ENCODE results near the gene SRBD1. TPM values are rescaled to one million over a fixed set of nuclear protein-coding genes. Genes with fewer than 3 reads are reported as not detected.
A peak's percentile ranks its signal among the peaks of the same experiment; 100 is the strongest.

The SRBD1 gene
- polyA plus RNA-seq, 1 donor, result 10.7 TPM

DNA sequence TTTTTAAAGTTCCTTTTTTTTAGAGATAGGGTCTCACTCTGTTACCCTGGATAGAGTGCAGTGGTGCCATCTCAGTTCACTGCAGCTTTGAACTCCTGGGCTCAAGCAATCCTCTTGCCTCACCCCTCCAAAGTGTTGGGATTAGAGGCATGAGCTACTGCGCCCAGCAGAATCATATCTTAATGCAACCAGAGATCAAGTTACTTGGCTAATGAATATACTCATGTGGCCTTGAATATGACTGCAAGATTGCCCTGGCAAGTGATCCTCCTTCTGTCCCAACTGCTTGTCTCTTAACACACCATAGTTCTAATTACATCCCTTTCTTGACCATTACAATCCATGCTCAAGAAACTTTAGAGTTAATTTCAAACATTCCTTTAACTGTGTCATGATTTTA lies 133.5 kb downstream of the SRBD1 start:
- no peaks in the 10 kb centered on the region for H3K9me3 ChIP-seq (ENCODE audit: control insufficient read depth, low read depth, low read length)
- DNase-seq, result no peak

DNA sequence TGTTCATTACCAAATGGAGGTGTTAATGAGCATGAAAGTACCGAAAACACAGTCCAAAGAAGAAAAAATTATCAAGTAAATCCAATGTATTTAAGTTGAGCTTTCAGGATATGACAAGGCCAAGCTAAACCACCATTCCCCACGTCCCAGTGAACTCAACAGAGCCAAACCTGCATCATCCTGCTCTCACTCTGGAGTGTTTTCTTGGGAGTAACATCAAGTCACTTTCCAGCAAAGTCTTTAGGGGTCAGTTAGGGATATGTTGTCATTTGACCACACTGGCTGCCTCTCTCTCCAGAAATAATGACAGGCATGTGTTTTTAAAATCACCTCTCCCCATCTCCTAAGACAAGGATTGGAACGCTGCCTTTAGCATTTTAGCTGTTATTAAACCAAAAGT lies 140.5 kb downstream of the SRBD1 start:
- Histone ChIP-seq H3K27me3 (ENCODE audit: control insufficient read depth, insufficient read depth, low read length) (no peaks in the 10 kb centered on the region), H3K36me3 (ENCODE audit: control insufficient read depth, insufficient read depth, low read length) (no peaks in the 10 kb centered on the region), H3K27ac (ENCODE audit: low read length) (no peak overlapping the region), H3K4me3 (ENCODE audit: low read length) (no peak overlapping the region), H3K9me3 (ENCODE audit: control insufficient read depth, low read depth, low read length) (no peaks in the 10 kb centered on the region), H3K4me1 (ENCODE audit: control insufficient read depth, insufficient read depth, low read length) (peaks cover 8% of the 10 kb centered on the region)
- 78% methylated on average over 2 of the region's 3 CpGs for WGBS (ENCODE audit: insufficient coverage, low lambda C conversion rate)
- DNase-seq, result no peak

More for the DNA sequence above, 133.5 kb downstream of the SRBD1 start:
- Histone ChIP-seq H3K27ac (ENCODE audit: low read length) (no peak overlapping the region), H3K36me3 (ENCODE audit: control insufficient read depth, insufficient read depth, low read length) (no peaks in the 10 kb centered on the region), H3K4me1 (ENCODE audit: control insufficient read depth, insufficient read depth, low read length) (no peaks in the 10 kb centered on the region), H3K27me3 (ENCODE audit: control insufficient read depth, insufficient read depth, low read length) (no peaks in the 10 kb centered on the region), H3K4me3 (ENCODE audit: low read length) (no peak overlapping the region)
- WGBS (ENCODE audit: insufficient coverage, low lambda C conversion rate), result no CpG with 5 or more reads among the region's 1 CpG

DNA sequence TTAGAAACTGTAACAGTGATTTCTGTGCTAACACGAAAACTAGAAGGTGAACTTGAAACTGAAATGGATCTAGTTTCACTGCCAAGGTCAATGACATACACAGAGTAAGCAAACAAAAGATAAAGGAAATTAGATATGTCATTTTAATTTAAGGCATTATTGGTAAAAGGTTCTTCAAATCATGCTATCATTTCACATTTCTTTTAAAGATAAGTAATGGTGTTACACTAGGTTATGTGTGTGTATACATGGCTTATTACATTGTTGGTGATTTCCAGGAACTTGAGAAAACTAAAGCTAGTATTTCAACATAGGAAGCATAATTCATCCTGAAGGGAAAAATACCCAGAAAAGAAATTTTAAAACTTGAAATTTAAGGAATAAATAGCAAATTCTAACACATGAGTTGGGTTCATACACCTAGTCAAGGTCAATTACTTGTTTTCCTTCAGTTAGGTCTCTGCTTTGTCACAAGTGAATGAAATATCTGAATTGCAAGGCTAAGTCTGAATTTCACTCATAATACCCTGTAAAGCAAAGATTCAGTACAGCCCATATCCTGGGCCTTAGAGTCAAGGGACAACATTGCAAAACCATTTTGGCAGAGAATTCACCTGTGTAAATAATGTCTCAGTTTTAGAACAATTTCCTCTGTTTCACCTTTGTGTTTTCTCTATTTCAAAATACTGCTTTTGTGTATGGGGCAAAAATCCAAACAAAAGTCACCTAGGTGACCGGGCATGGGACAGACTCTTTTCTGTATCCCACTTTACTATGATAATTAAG lies 141.6 kb downstream of the SRBD1 start:
- no peaks in the 10 kb centered on the region for H3K9me3 ChIP-seq (ENCODE audit: control insufficient read depth, low read depth, low read length)
- H3K4me1 ChIP-seq (ENCODE audit: control insufficient read depth, insufficient read depth, low read length), result peaks cover 8% of the 10 kb centered on the region
- WGBS (ENCODE audit: insufficient coverage, low lambda C conversion rate), result 50% methylated on average over 1 of the region's 2 CpGs
- no peak overlapping the region for H3K27ac ChIP-seq (ENCODE audit: low read length)
- no peaks in the 10 kb centered on the region for H3K27me3 ChIP-seq (ENCODE audit: control insufficient read depth, insufficient read depth, low read length)
- no peaks in the 10 kb centered on the region for H3K36me3 ChIP-seq (ENCODE audit: control insufficient read depth, insufficient read depth, low read length)
- peak in 1 of 2 donors; percentile 44 for DNase-seq
- H3K4me3 ChIP-seq (ENCODE audit: low read length), result no peak overlapping the region

DNA sequence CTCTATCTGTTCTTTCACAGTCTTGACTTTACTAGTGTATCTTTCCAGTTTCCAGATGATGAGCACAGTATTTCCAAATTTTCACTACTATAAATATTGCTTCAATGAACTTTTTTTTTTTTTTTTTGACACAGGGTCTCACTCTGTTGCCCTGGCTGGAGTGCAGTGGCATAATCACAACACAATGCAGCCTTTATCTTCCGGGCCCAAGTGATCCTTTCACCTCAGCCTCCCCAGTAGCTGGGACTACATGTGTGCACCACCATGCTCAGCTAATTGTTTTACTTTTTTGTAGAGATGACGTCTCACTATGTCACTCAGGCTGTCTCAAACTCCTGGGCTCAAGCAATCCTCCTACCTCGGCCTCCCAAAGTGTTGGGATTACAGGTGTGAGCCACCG lies 142.8 kb downstream of the SRBD1 start:
- no peak for DNase-seq
- no CpG with 5 or more reads among the region's 4 CpGs for WGBS (ENCODE audit: insufficient coverage, low lambda C conversion rate)
- peaks cover 8% of the 10 kb centered on the region for H3K4me1 ChIP-seq (ENCODE audit: control insufficient read depth, insufficient read depth, low read length)
- H3K36me3 ChIP-seq (ENCODE audit: control insufficient read depth, insufficient read depth, low read length), result no peaks in the 10 kb centered on the region
- no peaks in the 10 kb centered on the region for H3K9me3 ChIP-seq (ENCODE audit: control insufficient read depth, low read depth, low read length)
- H3K27ac ChIP-seq (ENCODE audit: low read length), result no peak overlapping the region
- no peak overlapping the region for H3K4me3 ChIP-seq (ENCODE audit: low read length)
- no peaks in the 10 kb centered on the region for H3K27me3 ChIP-seq (ENCODE audit: control insufficient read depth, insufficient read depth, low read length)

DNA sequence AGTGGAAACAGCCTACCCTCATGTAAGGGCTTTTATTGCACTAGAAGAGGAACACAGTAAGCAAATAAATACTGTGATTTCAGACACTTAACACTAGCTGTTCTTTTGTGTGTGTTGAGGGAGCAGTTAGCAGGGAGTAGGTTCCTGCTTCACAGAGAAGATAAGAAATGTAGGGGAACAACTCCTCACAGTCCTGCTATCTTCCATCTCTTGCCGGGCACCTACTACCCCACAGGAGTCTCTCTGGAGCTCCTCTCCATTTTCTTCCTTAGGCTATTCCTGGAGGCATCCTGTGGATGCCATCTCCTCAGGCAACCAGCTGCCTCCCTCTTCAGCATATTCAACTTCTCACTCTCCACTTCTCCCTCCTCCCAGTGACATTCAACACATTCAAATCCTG lies 145.0 kb downstream of the SRBD1 start:
- no peak overlapping the region for H3K4me3 ChIP-seq (ENCODE audit: low read length)
- no peaks in the 10 kb centered on the region for H3K9me3 ChIP-seq (ENCODE audit: control insufficient read depth, low read depth, low read length)
- H3K36me3 ChIP-seq (ENCODE audit: control insufficient read depth, insufficient read depth, low read length), result no peaks in the 10 kb centered on the region
- H3K27ac ChIP-seq (ENCODE audit: low read length), result no peak overlapping the region
- no peak for DNase-seq
- WGBS (ENCODE audit: insufficient coverage, low lambda C conversion rate), result no CpG with 5 or more reads among the region's 1 CpG
- peaks cover 8% of the 10 kb centered on the region for H3K4me1 ChIP-seq (ENCODE audit: control insufficient read depth, insufficient read depth, low read length)
- H3K27me3 ChIP-seq (ENCODE audit: control insufficient read depth, insufficient read depth, low read length), result no peaks in the 10 kb centered on the region

DNA sequence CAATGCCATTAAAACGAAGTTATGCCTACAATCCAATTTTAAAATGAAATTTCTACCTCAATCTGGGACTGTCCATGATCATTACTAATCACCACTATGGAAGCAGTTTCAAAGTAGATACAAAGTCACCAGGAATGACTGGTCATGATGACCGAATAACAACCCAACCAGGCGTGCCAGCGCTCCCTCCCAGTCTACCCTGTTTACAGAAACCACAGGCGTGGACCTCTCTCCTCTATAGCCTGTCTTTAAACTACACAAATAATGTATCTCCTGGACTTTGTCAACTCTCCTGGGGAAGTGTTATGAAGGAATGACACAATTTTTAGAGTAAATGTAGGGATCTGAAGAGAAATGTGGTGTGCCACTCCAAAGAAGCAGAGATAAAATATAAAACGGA lies 150.2 kb downstream of the SRBD1 start:
- 86% methylated on average over 1 of the region's 6 CpGs for WGBS (ENCODE audit: insufficient coverage, low lambda C conversion rate)
- H3K27me3 ChIP-seq (ENCODE audit: control insufficient read depth, insufficient read depth, low read length), result no peaks in the 10 kb centered on the region
- no peaks in the 10 kb centered on the region for H3K36me3 ChIP-seq (ENCODE audit: control insufficient read depth, insufficient read depth, low read length)
- H3K4me1 ChIP-seq (ENCODE audit: control insufficient read depth, insufficient read depth, low read length), result peaks cover 3% of the 10 kb centered on the region
- no peaks in the 10 kb centered on the region for H3K9me3 ChIP-seq (ENCODE audit: control insufficient read depth, low read depth, low read length)
- H3K27ac ChIP-seq (ENCODE audit: low read length), result no peak overlapping the region
- DNase-seq, result no peak
- no peak overlapping the region for H3K4me3 ChIP-seq (ENCODE audit: low read length)

DNA sequence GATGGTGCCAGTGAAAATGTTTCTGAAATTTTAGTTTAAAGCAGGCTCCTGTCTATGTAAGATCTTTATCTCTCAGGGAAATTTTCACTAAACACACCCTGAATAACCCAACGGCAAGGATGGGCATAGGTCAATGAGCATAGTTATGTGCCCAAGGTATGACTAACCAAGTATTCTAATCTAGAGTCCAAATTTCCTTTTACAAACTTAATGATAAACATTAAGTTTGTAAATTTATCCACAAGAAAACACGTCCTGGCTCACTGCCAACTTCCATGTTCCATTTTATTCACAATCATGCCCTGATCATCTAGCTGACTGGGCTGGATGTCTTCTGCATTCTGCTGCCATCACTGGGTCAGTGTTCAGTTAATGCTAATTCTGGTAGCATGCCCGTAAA lies 151.2 kb downstream of the SRBD1 start:
- Histone ChIP-seq H3K27ac (ENCODE audit: low read length) (no peak overlapping the region), H3K36me3 (ENCODE audit: control insufficient read depth, insufficient read depth, low read length) (no peaks in the 10 kb centered on the region), H3K4me1 (ENCODE audit: control insufficient read depth, insufficient read depth, low read length) (peaks cover 3% of the 10 kb centered on the region), H3K9me3 (ENCODE audit: control insufficient read depth, low read depth, low read length) (no peaks in the 10 kb centered on the region), H3K27me3 (ENCODE audit: control insufficient read depth, insufficient read depth, low read length) (no peaks in the 10 kb centered on the region), H3K4me3 (ENCODE audit: low read length) (no peak overlapping the region)
- WGBS (ENCODE audit: insufficient coverage, low lambda C conversion rate), result no CpG with 5 or more reads among the region's 3 CpGs
- no peak for DNase-seq

DNA sequence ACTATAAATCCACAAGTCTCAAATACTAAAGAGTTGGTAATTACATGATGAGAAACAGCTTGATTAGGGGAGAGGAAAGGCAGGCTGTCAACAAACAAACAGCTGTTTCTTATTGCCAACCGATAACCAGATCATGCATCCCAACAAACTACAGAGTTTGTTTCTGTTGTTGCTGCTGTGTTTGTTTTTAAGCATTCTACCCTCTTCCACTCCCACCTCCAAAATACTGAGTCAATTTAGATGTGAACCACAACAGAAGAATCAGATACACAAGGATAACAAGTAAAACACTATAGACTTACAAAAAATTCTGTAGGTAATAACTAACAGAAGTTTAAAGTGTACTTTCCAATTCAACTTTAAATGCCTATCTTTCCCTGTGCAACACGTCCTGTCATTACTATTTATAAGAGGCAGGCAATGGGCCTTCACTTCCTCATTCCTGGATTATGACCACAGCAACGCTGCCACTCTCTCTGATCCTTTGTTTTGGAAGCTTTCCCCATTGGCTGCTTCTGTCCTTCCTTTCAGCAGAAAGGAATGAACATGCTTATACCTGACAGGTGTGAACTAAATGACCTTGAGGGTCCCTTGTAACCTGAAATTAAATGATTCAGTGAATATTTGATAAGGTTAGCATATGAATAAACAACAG lies 152.0 kb downstream of the SRBD1 start:
- Histone ChIP-seq H3K27ac (ENCODE audit: low read length) (no peak overlapping the region), H3K36me3 (ENCODE audit: control insufficient read depth, insufficient read depth, low read length) (no peaks in the 10 kb centered on the region), H3K9me3 (ENCODE audit: control insufficient read depth, low read depth, low read length) (no peaks in the 10 kb centered on the region), H3K4me3 (ENCODE audit: low read length) (no peak overlapping the region), H3K4me1 (ENCODE audit: control insufficient read depth, insufficient read depth, low read length) (peaks cover 3% of the 10 kb centered on the region), H3K27me3 (ENCODE audit: control insufficient read depth, insufficient read depth, low read length) (no peaks in the 10 kb centered on the region)
- peak in 1 of 2 donors; percentile 50 for DNase-seq
- WGBS (ENCODE audit: insufficient coverage, low lambda C conversion rate), result 29% methylated on average over 1 of the region's 3 CpGs

DNA sequence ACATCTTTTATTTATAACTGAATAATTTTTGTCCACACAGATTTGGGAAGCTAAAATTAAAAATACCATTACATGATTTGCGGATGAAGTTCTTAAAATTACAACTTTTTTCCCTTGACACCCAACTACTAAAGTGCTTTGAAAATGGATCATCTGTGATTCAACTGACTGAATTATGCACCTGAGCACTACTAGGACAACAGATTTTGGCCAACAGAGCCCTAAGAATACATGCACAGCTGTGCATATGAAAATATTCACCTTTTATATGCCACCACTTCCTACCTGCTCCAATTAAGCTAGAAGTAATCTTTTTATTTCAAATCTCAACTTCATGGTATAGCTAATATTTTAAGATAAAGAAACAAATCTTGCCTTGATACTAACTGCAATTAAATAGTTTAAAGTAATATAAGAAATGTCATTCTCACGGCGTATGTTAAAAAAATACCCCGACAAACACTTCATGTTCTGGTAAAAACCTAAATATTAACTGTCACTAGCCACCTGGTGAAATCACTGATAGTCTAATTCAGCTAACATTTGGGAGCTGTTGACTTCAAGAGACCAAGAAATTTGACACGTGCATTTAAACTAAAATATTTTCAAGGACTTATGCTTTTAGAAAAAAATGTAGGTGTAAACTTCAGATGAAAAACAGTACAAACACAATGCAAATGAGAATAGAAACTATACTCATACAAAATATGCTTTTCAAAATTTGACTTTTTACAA lies 153.7 kb downstream of the SRBD1 start:
- no peaks in the 10 kb centered on the region for H3K36me3 ChIP-seq (ENCODE audit: control insufficient read depth, insufficient read depth, low read length)
- no peaks in the 10 kb centered on the region for H3K9me3 ChIP-seq (ENCODE audit: control insufficient read depth, low read depth, low read length)
- H3K4me1 ChIP-seq (ENCODE audit: control insufficient read depth, insufficient read depth, low read length), result peaks cover 3% of the 10 kb centered on the region
- no peaks in the 10 kb centered on the region for H3K27me3 ChIP-seq (ENCODE audit: control insufficient read depth, insufficient read depth, low read length)
- H3K4me3 ChIP-seq (ENCODE audit: low read length), result no peak overlapping the region
- WGBS (ENCODE audit: insufficient coverage, low lambda C conversion rate), result no CpG with 5 or more reads among the region's 5 CpGs
- H3K27ac ChIP-seq (ENCODE audit: low read length), result no peak overlapping the region
- no peak for DNase-seq

DNA sequence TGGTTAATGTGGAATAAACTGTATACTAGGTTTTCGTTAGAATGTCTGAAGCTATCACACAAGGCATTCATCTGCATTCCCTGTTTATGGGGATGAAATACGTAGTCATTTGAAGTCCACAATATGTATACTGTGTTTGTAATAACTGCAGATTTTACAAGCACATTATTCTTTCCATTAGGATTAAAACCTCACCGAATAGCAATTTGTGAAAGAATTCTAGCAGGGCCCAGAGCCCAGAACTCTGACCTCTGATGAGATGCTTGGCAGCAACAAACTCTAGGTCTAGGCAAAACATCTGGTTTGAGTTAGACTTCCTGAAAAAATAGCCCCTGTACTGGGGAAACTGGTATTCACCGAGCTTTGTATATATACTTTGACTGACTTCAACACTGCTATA lies 158.2 kb downstream of the SRBD1 start:
- Histone ChIP-seq H3K36me3 (ENCODE audit: control insufficient read depth, insufficient read depth, low read length) (no peaks in the 10 kb centered on the region), H3K27me3 (ENCODE audit: control insufficient read depth, insufficient read depth, low read length) (no peaks in the 10 kb centered on the region), H3K4me3 (ENCODE audit: low read length) (no peak overlapping the region), H3K4me1 (ENCODE audit: control insufficient read depth, insufficient read depth, low read length) (no peaks in the 10 kb centered on the region), H3K9me3 (ENCODE audit: control insufficient read depth, low read depth, low read length) (no peaks in the 10 kb centered on the region), H3K27ac (ENCODE audit: low read length) (no peak overlapping the region)
- WGBS (ENCODE audit: insufficient coverage, low lambda C conversion rate), result 90% methylated on average over 1 of the region's 4 CpGs
- no peak for DNase-seq
